ENCODE measurements around the gene KIRREL3. TPM values are rescaled to one million over a fixed set of nuclear protein-coding genes. Genes with fewer than 3 reads are reported as not detected.

KIRREL3 gene
- total and polyA plus RNA-seq, 10 donors: 0.50 to 5.4 (median 2.0) TPM

GRCh38 chr11:126585388-126585773, 415.2 kb downstream of the KIRREL3 start:
- intact Hi-C loops (cut with DNase I; ENCODE audit: low total_unique reads): no loop called here
- no peaks in the 10 kb centered on the region for H3K36me3 ChIP-seq
- H3K9me3 ChIP-seq: no peaks in the 10 kb centered on the region
- peaks cover 0 to 7% (median 0%) of the 10 kb centered on the region in 6 donors for H3K4me1 ChIP-seq
- H3K4me3 ChIP-seq: peak overlapping the region in 1 of 8 donors; percentile 34
- no peak for TF ChIP-seq POLR2AphosphoS5 (IDR thresholded peaks at IDR 0.05)
- TF ChIP-seq, protein P1, sequence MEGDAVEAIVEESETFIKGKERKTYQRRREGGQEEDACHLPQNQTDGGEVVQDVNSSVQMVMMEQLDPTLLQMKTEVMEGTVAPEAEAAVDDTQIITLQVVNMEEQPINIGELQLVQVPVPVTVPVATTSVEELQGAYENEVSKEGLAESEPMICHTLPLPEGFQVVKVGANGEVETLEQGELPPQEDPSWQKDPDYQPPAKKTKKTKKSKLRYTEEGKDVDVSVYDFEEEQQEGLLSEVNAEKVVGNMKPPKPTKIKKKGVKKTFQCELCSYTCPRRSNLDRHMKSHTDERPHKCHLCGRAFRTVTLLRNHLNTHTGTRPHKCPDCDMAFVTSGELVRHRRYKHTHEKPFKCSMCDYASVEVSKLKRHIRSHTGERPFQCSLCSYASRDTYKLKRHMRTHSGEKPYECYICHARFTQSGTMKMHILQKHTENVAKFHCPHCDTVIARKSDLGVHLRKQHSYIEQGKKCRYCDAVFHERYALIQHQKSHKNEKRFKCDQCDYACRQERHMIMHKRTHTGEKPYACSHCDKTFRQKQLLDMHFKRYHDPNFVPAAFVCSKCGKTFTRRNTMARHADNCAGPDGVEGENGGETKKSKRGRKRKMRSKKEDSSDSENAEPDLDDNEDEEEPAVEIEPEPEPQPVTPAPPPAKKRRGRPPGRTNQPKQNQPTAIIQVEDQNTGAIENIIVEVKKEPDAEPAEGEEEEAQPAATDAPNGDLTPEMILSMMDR (IDR thresholded peaks at IDR 0.05 in 8 of 11, conservative IDR thresholded peaks at IDR 0.05 in 3 of 11): no peak
- H3K27ac ChIP-seq: peak overlapping the region in 3 of 8 donors; percentile 43 to 60 (median 47)
- H3K27me3 ChIP-seq (replicated peaks in 1 of 7): peaks cover 0 to 9% (median 0%) of the 10 kb centered on the region in 7 donors
- WGBS, 5 donors: 69 to 88% (median 75%) methylated on average over 16 to 20 of the region's 20 CpGs
- DNase-seq: peak; percentile 58

- no peak overlapping the region for H3K4me3 ChIP-seq
- H3K9me3 ChIP-seq: no peaks in the 10 kb centered on the region
- intact Hi-C loops (cut with DNase I; ENCODE audit: low total_unique reads): no loop called here
- TF ChIP-seq POLR2AphosphoS5 (IDR thresholded peaks at IDR 0.05) (no peak), POLR2A (IDR thresholded peaks at IDR 0.05) (no peak)
- TF ChIP-seq, protein P1 (IDR thresholded peaks at IDR 0.05 in 8 of 11, conservative IDR thresholded peaks at IDR 0.05 in 3 of 11): no peak
- DNase-seq: peak; percentile 45
- WGBS, 5 donors: 85 to 94% (median 88%) methylated on average over 22 to 26 of the region's 26 CpGs
- H3K4me1 ChIP-seq: peaks cover 0 to 7% (median 0%) of the 10 kb centered on the region in 6 donors
- H3K27ac ChIP-seq: no peak overlapping the region
- H3K36me3 ChIP-seq: no peaks in the 10 kb centered on the region
- peaks cover 0 to 14% (median 0%) of the 10 kb centered on the region in 7 donors for H3K27me3 ChIP-seq (replicated peaks in 1 of 7)
Observed at GRCh38 chr11:126583594-126584427, 416.8 kb downstream of the KIRREL3 start.

- no peak overlapping the region for H3K27ac ChIP-seq
- peaks cover 0 to 14% (median 0%) of the 10 kb centered on the region in 7 donors for H3K27me3 ChIP-seq (replicated peaks in 1 of 7)
- DNase-seq: peak; percentile 22
- intact Hi-C loops (cut with DNase I; ENCODE audit: low total_unique reads): no loop called here
- no peak overlapping the region for H3K4me3 ChIP-seq
- no peaks in the 10 kb centered on the region for H3K36me3 ChIP-seq
- TF ChIP-seq POLR2A (IDR thresholded peaks at IDR 0.05) (no peak), POLR2AphosphoS5 (IDR thresholded peaks at IDR 0.05) (no peak)
- TF ChIP-seq, protein P1 (IDR thresholded peaks at IDR 0.05 in 8 of 11, conservative IDR thresholded peaks at IDR 0.05 in 3 of 11): no peak
- peaks cover 0 to 7% (median 0%) of the 10 kb centered on the region in 6 donors for H3K4me1 ChIP-seq
- H3K9me3 ChIP-seq: no peaks in the 10 kb centered on the region
- WGBS, 5 donors: 75 to 82% (median 79%) methylated on average over 3 of the region's 3 CpGs
Observed at GRCh38 chr11:126583101-126583500, 417.5 kb downstream of the KIRREL3 start.
